PC-3 (cell line): ENCODE data around the gene THADA.

Experiments used
- CTCF ChIP-seq: fragments of 300-600 bp; sonication (generic); conservative IDR thresholded peaks from 2 replicates; pipeline ENCODE4 v1.5.1; 2017; ENCODE audit warnings: antibody characterized with exemption, low read depth, mild to moderate bottlenecking, low read length
- EZH2 ChIP-seq: fragments of 300-600 bp; sonication (generic); IDR thresholded peaks from one replicate; pipeline ENCODE4 v1.6.1; 2017; ENCODE audit warnings: antibody characterized with exemption, mild to moderate bottlenecking, low read length; ENCODE audit not compliant: unreplicated experiment
- EZH2phosphoT487 ChIP-seq: fragments of 300-600 bp; sonication (generic); IDR thresholded peaks from 2 replicates; pipeline ENCODE4 v1.6.1; 2018; ENCODE audit warnings: mild to moderate bottlenecking, antibody characterized with exemption, low read length, borderline replicate concordance

GRCh38 chr2:43197588-43197896 lies 398.3 kb downstream of the THADA start:
- no peak for TF ChIP-seq CTCF
- no peak for TF ChIP-seq EZH2phosphoT487
- no peak for TF ChIP-seq EZH2
